NCI-H1930 (cell line): ENCODE results near the gene GPN2.
"Not testable (repeated sequence)": the region's sequence is repeated elsewhere in the genome, so short reads cannot be mapped to it uniquely, and the experiment has no call there.

Experiments used
- DNase-seq, 2 experiments: peaks; one replicate each; lab custom pipeline; 2025; lab: John Stamatoyannopoulos, UW

Gene GPN2

DNA sequence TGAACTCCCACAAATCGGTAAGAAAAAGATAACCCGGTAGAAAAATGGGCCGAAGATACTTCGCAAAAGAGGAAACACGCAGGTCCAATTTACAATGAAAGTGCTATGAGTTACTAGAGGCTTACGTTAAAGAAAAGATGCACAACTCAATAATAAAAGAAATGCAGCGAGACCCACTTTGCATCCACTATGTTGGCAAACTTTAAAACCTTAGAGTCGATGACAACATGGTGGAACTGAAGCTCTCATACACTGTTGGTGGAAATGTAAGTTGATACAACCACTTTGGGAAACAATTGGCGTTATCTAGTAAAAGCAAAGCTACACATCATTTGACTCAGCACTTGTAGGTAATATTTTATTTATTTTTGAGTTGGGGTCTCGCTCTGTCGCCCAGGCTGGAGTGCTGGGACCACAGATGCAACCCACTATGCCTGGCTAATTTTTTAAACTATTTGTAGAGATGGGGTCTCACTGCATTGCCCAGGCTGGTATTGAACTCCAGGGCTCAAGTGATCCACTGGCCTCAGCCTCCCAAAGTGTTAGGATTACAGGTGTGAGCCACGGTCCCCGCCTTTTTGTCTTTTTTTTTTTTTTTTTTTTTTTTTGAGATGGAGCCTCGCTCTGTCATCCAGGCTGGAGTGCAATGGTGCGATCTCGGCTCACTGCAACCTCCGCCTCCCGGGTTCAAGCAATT, 10.9 kb upstream of the GPN2 start:
- no peak for DNase-seq

DNA sequence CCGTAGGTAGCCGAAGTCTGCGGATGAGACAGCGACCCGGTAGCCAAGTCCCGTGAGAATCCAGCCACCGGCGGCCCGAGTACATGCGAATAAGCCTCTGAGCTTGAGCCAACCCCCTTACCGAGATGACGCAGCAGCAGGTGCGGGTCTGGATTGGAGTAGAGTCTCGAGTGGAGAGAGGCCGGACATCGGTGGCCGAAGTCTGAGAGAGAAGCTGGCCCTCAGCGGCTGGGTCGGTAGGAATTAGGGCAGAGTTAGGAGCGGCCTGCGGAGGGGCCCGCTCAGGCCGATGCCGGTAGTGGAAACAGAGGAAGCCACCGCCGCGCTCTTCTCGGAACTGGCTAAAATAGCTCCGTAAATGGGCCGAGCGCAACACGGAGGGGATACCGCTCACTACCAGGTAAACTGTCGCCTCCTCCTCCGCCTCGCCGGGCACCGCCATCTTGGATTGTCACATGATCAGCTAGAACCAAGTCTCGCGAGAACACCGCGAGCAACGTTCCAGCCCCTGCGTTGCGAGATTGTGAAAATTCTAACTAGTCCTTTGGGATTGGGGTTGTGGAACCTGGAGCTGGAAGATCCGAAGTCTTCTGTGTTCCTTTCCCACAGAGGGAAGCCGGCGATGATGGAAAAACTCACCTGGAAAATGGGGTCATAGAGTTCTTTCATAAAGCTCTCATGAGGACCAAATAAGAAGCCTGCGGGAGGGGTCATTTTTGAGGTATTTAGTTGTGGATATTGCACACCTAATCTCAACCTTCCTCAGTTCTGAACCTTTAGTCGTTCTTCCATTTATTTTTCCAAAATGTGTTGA, 10.1 kb upstream of the GPN2 start, which contains the start of gene GPATCH3:
Gene GPATCH3, minus strand, starts transcription at position 467 of the 814 bp plus-strand sequence. Its CDS starts 25 bp downstream, at position 442.
- DNase-seq: peak; percentile 89 to 93

GRCh38 chr1:26897351-26897750, 7.3 kb upstream of the GPN2 start:
- DNase-seq: no peak

DNA sequence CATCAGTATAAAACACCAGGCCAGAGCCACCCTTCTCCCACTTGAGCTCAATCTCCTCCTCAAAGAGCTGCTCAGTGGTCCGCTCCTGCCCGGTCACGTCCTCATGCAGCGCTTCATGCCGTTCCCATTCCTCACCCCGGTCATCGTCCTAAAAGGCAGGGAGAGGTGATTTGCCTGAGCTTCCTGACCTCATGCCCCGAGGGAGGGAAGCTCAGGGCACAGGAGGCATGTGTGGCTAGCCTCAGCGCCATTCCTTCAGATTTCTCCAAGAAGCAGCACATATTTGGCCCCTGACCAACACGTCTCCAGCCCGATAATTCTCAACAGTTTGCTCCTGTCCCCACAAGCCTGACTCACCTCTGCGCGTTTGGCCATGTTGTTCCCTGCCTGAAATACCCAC, 4.2 kb upstream of the GPN2 start:
- no peak for DNase-seq

- no peak for DNase-seq
Observed at GRCh38 chr1:26890467-26890796, 349 bp upstream of the GPN2 start.

DNA sequence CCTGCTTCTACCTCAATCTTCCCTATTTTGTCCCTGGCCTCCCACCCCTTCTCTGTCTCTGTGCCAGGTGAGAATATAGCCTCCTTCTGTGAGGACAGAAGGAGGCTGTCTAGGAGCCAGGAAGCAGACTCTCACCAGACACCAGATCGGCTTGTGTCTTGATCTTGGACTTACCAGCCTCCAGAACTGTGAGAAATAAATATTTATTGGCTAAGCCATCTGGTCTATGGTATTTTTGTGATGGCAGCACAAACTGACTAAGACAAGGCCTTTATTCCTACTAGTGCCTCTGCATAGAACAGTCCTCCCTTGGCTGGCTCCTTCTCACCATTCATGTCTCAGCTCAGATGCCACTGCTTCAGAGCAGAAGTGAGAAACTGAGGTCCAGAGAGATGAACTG, 1.9 kb downstream of the GPN2 start:
- no peak for DNase-seq

- no peak for DNase-seq
Observed at GRCh38 chr1:26887125-26887524, 3.0 kb downstream of the GPN2 start.

GRCh38 chr1:26882696-26883463, 7.2 kb downstream of the GPN2 start:
- no peak for DNase-seq

DNA sequence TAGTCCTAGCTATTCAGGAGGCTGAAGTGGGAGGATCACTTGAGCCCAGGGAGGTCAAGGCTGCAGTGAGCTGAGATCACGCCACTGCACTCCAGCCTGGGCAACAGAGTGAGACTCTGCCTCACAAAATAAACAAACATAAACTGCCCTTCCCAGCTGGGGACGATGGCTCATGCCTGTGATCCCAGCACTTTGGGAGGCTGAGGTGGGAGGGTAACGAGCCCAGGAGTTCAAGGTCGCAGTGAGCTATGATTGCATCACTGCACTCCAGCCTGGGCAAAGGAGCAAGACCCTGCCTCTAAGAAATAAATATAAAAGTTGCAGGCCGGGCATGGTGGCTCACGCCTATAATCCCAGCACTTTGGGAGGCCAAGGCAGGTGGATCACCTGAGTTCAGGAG, 8.5 kb downstream of the GPN2 start:
- DNase-seq: not testable (repeated sequence)

DNA sequence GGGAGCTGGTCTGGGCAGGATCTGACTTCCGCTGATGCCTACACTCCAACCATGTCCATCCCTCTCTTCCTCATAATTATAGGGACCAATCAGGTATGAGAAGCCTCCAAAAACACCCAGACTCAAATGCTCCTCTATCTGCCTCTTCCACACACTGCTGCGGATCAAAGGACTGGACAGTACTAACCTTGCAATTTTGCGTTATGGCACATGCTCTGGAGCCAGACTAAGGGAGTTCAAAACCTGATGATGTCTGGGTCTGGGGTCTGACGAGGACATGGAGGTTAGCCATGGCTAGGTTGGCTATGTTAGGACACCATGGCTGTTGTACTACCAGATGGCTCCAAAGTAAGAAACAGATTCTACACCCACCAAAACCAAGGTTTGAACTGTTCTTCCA, 10.3 kb downstream of the GPN2 start:
- DNase-seq: no peak

DNA sequence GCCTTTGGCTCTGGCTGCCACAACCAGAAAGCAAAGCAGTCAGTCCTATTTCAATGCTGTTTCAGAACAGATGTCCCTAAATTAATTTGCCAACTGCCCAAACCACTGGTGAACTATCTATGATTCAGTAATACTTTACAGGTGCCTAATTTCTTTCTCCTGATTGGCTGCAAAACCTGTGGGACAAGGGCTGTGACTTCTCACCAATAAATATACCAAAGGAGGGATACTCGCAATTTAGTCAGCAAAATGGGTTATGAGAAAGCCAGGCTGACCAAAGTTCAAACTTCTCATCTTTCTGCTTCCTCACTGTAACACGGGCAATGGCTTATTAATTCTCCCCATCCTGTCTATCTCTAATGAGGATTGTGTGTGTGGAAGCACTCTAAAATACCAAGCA, 12.8 kb downstream of the GPN2 start:
- DNase-seq: no peak

DNA sequence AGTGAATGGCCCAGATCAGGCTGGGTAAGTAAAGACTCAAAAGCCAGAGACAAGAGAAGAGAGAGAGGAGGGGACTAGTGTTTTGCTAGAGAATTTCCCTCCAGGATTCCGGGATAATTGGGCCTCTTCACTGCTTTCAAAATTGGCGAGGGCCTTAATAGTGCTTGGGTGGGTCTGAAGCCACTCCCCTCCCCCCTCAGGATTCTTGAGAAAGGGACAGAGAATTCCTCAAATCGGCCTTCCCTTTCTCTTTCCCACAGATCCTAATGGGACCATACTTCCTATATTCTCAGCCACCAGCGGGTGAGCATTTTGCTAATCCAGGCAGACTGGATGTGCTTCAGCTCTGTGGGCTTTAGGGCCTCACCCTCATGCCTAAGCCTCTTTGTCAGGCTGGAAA, 15.2 kb downstream of the GPN2 start:
- DNase-seq: no peak

DNA sequence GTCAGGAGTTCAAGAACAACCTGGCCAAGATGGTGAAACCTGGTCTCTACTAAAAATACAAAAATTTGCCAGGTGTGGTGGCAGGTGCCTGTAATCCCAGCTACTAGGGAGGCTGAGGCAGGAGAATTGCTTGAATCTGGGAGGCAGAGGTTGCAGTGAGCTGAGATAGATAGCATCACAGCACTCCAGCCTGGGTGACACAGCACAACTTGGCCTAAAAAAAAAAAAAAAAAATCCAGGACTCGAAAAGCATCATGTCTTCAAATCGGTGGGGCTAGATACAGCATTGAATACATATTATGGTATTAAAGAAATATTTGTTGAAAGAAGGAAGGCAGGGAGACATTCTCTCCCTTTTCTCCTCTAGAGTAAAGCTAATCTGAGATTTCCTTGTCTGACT, 17.0 kb downstream of the GPN2 start:
- not testable (repeated sequence) for DNase-seq

DNA sequence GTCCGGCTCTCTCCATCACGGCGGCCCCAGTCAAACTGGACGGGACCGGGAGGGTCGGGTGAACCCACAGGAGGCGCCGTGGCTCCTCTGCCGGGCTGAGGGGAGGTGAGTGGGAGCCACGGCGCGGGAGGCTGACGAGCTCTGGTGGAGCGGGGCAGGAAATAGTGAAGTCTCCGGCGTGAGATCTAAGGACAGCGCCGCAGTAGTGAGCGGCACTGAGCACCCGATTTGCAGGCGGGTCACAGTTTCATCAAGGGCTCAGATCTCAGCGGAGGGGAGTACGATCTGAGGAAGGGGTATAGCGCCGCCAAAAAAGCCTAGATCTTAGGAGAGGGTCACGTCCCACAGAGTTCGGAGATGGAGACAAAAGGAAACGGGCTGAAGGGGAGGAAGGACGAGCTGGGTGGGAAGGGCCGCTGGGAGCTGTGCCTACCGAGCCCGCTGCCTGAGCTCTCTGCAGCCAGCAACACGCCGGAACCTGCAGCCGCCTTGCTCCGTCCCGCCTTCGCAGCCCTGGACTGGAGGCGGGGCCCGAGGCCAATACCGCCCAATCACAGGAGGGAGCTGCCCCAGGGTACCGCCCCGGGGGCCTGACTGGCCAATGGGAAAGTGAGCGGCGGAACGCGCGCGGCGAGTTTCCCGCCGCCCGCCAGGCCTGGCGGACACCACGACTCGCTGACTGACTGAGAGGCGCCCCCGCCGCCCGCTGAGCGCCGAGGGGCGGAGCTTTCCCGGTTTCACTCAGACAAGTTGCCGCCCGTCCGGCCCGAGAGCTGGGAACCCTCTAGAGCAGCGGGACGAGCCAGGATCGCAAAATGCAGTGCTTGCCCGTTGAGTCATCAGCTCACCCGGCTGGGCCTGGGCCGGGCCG, 25.2 kb downstream of the GPN2 start:
- DNase-seq: peak; percentile 93 to 98

DNA sequence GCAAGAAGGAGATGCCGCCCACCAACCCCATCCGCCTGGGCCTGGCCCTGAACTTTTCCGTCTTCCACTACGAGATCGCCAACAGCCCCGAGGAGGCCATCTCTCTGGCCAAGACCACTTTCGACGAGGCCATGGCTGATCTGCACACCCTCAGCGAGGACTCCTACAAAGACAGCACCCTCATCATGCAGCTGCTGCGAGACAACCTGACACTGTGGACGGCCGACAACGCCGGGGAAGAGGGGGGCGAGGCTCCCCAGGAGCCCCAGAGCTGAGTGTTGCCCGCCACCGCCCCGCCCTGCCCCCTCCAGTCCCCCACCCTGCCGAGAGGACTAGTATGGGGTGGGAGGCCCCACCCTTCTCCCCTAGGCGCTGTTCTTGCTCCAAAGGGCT, 26.4 kb downstream of the GPN2 start:
- no peak for DNase-seq

GRCh38 chr1:26862781-26863684, 27.1 kb downstream of the GPN2 start, which contains the start of gene SFN:
SFN (plus strand) TSS chr1:26863149; CDS start chr1:26863213, 64 bp downstream.
- no peak for DNase-seq

- no peak for DNase-seq
Observed at GRCh38 chr1:26861889-26862378, 28.1 kb downstream of the GPN2 start.

- no peak for DNase-seq
Observed at GRCh38 chr1:26861286-26861701, 28.8 kb downstream of the GPN2 start.

DNA sequence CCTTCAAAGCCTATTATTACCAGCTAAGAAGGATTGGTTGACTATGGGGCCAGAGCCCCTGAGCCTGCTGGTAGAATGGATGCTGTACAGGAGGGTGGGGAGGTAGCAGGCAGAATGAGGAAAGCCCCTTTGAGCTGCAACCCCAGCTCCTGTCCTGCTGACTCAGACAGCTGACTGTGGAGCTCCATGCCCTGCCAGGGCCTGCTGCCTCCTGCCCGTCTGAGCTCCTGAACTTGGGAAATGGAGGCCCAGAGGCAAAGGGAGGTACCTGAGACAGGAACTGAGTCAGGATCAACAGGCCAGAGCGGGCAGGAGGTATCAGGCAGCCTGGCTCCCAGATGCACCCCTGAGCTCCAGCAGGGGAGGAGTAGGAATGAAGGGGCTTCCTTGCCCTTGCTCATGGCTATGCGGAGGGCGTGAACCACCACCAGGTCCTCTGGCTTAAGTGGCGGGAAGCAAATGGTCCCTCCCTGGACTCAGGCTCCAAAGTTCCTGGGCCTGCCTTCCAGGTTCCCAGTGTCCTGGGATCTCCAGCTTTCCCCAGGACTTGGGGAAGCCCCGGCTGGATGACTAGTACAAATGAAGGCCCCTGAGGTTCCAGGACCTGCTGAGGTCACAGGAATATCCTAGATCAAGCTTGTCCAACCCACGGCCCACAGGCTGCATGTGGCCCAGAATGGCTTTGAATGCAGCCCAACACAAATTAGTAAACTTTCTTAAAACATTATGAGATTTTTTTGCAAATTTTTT, 31.0 kb downstream of the GPN2 start:
- DNase-seq: no peak

- no peak for DNase-seq
Observed at GRCh38 chr1:26858160-26858559, 31.9 kb downstream of the GPN2 start.
